GM23248 (cell line): ENCODE data around the gene SCCPDH.

Experiments used
- EZH2 ChIP-seq: fragments of 200-600 bp; sonication (generic); IDR thresholded peaks from 2 replicates; pipeline ENCODE4 v1.6.1; 2018; ENCODE audit warnings: antibody characterized with exemption, mild to moderate bottlenecking; ENCODE audit not compliant: insufficient read depth, poor library complexity, severe bottlenecking
- EZH2phosphoT487 ChIP-seq: fragments of 200-600 bp; sonication (generic); IDR thresholded peaks from 2 replicates; pipeline ENCODE4 v1.6.1; 2018; ENCODE audit warnings: antibody characterized with exemption, moderate library complexity, mild to moderate bottlenecking, low read depth; ENCODE audit not compliant: insufficient read depth

- TF ChIP-seq EZH2 (no peak), EZH2phosphoT487 (peak; percentile 77; the same call in 1 of the 2 replicates)
These were observed 18.8 kb upstream of the SCCPDH start for GRCh38 chr1:246705368-246705767.
